ENCODE measurements around the gene BLACAT1. TPM values are rescaled to one million over a fixed set of nuclear protein-coding genes. Genes with fewer than 3 reads are reported as not detected.

The BLACAT1 gene
- polyA plus RNA-seq, 3 donors: not detected

- no peak overlapping the region for H3K9ac ChIP-seq (ENCODE audit: insufficient read depth, low read length, poor library complexity, severe bottlenecking)
- no peak for TF ChIP-seq CTCF (IDR thresholded peaks at IDR 0.05)
- no peak overlapping the region for H3K27ac ChIP-seq (ENCODE audit: low read depth in 1 of 2, low read length in 2 of 2)
- H4K20me1 ChIP-seq (ENCODE audit: insufficient read depth, low read length): no peaks in the 10 kb centered on the region
- intact Hi-C loops (cut with micrococcal nuclease): no loop called here
- Mint-ChIP-seq H3K27ac (no peak overlapping the region), H3K36me3 (no peaks in the 10 kb centered on the region), H3K4me3 (peak overlapping the region in 1 of 2 donors; percentile 26), H3K9me3 (peaks cover 0 to 2% (median 0%) of the 10 kb centered on the region in 7 donors), H3K27me3 (ENCODE audit: low read depth in 3 of 3) (peaks cover 28 to 51% (median 29%) of the 10 kb centered on the region in 3 donors), H3K4me1 (peaks cover 18% of the 10 kb centered on the region)
- 27% methylated on average over 4 of the region's 18 CpGs for WGBS (ENCODE audit: insufficient coverage)
- peaks cover 17 to 21% of the 10 kb centered on the region in 2 donors for H3K4me1 ChIP-seq (ENCODE audit: control insufficient read depth in 1 of 2, insufficient read depth in 2 of 2, low read length in 2 of 2)
- no peak overlapping the region for H2AFZ ChIP-seq (ENCODE audit: insufficient read depth, low read depth, low read length, poor library complexity, severe bottlenecking)
- no peak for DNase-seq
- peaks cover 0 to 23% of the 10 kb centered on the region in 2 donors for H3K27me3 ChIP-seq (ENCODE audit: control insufficient read depth in 2 of 2, insufficient read depth in 2 of 2, low read length in 2 of 2)
- no peak overlapping the region for H3K4me3 ChIP-seq (replicated peaks in 1 of 3; ENCODE audit: low read depth in 2 of 3, low read length in 3 of 3)
- no peaks in the 10 kb centered on the region for H3K9me3 ChIP-seq (replicated peaks in 1 of 2; ENCODE audit: control insufficient read depth in 1 of 2, insufficient read depth in 1 of 2, low read length in 2 of 2)
- no peaks in the 10 kb centered on the region for H3K79me2 ChIP-seq (ENCODE audit: insufficient read depth, low read length)
- no peak overlapping the region for H3K4me2 ChIP-seq (replicated peaks; ENCODE audit: extremely low read depth, low read length, poor library complexity, severe bottlenecking)
- H3K36me3 ChIP-seq (replicated peaks in 1 of 2; ENCODE audit: control insufficient read depth in 1 of 2, insufficient read depth in 2 of 2, low read length in 2 of 2): no peaks in the 10 kb centered on the region
Measured at GRCh38 chr1:205444931-205445645, 10.8 kb downstream of the BLACAT1 start.

- no peak overlapping the region for H3K27ac Mint-ChIP-seq
- H3K4me1 ChIP-seq (ENCODE audit: control insufficient read depth in 1 of 2, insufficient read depth in 2 of 2, low read length in 2 of 2): peaks cover 18 to 23% of the 10 kb centered on the region in 2 donors
- intact Hi-C loops (cut with micrococcal nuclease): no loop called here
- no peak overlapping the region for H3K4me2 ChIP-seq (replicated peaks; ENCODE audit: extremely low read depth, low read length, poor library complexity, severe bottlenecking)
- no peak overlapping the region for H3K9ac ChIP-seq (ENCODE audit: insufficient read depth, low read length, poor library complexity, severe bottlenecking)
- H4K20me1 ChIP-seq (ENCODE audit: insufficient read depth, low read length): no peaks in the 10 kb centered on the region
- no peak for TF ChIP-seq CTCF (IDR thresholded peaks at IDR 0.05)
- no peak overlapping the region for H2AFZ ChIP-seq (ENCODE audit: insufficient read depth, low read depth, low read length, poor library complexity, severe bottlenecking)
- 73% methylated on average over 5 of the region's 10 CpGs for WGBS (ENCODE audit: insufficient coverage)
- no peak overlapping the region for H3K4me3 Mint-ChIP-seq
- peaks cover 25 to 52% (median 29%) of the 10 kb centered on the region in 3 donors for H3K27me3 Mint-ChIP-seq (ENCODE audit: low read depth in 3 of 3)
- no peaks in the 10 kb centered on the region for H3K9me3 ChIP-seq (replicated peaks in 1 of 2; ENCODE audit: control insufficient read depth in 1 of 2, insufficient read depth in 1 of 2, low read length in 2 of 2)
- H3K27ac ChIP-seq (ENCODE audit: low read depth in 1 of 2, low read length in 2 of 2): no peak overlapping the region
- peaks cover 18% of the 10 kb centered on the region for H3K4me1 Mint-ChIP-seq
- no peak overlapping the region for H3K4me3 ChIP-seq (replicated peaks in 1 of 3; ENCODE audit: low read depth in 2 of 3, low read length in 3 of 3)
- H3K36me3 Mint-ChIP-seq: no peaks in the 10 kb centered on the region
- peaks cover 0 to 20% of the 10 kb centered on the region in 2 donors for H3K27me3 ChIP-seq (ENCODE audit: control insufficient read depth in 2 of 2, insufficient read depth in 2 of 2, low read length in 2 of 2)
- no peaks in the 10 kb centered on the region for H3K36me3 ChIP-seq (replicated peaks in 1 of 2; ENCODE audit: control insufficient read depth in 1 of 2, insufficient read depth in 2 of 2, low read length in 2 of 2)
- H3K9me3 Mint-ChIP-seq: peaks cover 0 to 2% (median 0%) of the 10 kb centered on the region in 7 donors
- no peaks in the 10 kb centered on the region for H3K79me2 ChIP-seq (ENCODE audit: insufficient read depth, low read length)
- no peak for DNase-seq
Measured at GRCh38 chr1:205444300-205444930, 11.4 kb downstream of the BLACAT1 start.

Measured in CD14-positive monocyte (primary cell).